HK-2 (cell line): Measurements from ENCODE around the gene ACTRT2.

Source experiments
- DNase-seq: peaks from one replicate; pipeline ENCODE4 v3.0.0-alpha.2; 2018; ENCODE audit not compliant: unreplicated experiment

ACTRT2 gene

DNA sequence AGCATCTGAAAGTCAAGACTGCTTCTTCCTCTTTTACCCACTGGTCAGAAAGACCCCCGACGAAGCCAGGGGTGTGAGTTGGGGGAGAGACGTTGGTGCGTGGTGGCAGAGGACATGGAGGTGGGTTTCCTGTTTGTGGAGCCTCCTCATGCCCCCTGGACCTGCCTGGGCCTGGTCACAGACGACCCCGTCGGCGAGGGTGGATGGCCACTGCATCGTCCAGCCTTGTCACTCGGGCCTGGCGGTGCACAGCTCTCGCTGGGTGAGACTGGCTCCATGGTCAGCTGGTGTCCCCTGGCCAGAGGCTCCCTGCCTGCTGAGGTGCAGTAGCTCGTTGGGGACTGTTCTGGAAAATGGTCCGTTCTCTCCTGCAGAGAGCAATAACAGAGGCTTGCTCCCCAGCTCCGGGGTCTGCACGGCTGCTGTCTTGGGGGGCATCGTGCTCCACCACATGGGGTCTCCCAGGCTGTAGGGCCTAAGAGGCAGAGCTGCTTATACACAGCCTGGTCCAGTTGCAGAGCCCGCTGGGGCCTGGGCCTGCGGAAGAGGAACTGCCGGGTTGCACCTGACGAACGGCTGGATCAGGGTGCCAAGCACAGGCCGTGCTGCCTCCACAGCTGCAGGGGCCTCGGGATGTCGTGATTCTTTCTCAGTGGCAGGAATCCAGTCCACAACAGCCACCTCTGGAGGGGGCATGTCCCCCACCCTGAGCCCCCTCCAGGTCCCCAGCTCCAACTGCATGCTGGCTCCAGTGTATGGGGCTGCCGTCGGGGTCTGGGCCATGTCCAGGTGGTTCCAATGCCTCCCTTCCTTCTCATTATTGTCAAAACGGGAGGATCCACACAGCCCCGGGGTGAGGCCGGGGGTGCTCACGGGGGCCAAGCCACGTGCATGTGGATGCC, 18.0 kb upstream of the ACTRT2 start:
- DNase-seq = no peak

- DNase-seq = no peak
These were observed 17.4 kb upstream of the ACTRT2 start for GRCh38 chr1:3003941-3004270.

GRCh38 chr1:3004285-3005205, 16.7 kb upstream of the ACTRT2 start:
- no peak for DNase-seq

GRCh38 chr1:3005771-3006170, 15.5 kb upstream of the ACTRT2 start:
- no peak for DNase-seq

- DNase-seq = no peak
These were observed 13.7 kb upstream of the ACTRT2 start for GRCh38 chr1:3007298-3008147.

GRCh38 chr1:3009021-3009420, 12.2 kb upstream of the ACTRT2 start:
- no peak for DNase-seq

- DNase-seq = no peak
These were observed 11.7 kb upstream of the ACTRT2 start for GRCh38 chr1:3009556-3009955.

GRCh38 chr1:3011127-3011526, 10.1 kb upstream of the ACTRT2 start:
- no peak for DNase-seq

GRCh38 chr1:3011631-3012455, 9.4 kb upstream of the ACTRT2 start:
- no peak for DNase-seq

GRCh38 chr1:3012456-3013291, 8.6 kb upstream of the ACTRT2 start:
- no peak for DNase-seq

DNA sequence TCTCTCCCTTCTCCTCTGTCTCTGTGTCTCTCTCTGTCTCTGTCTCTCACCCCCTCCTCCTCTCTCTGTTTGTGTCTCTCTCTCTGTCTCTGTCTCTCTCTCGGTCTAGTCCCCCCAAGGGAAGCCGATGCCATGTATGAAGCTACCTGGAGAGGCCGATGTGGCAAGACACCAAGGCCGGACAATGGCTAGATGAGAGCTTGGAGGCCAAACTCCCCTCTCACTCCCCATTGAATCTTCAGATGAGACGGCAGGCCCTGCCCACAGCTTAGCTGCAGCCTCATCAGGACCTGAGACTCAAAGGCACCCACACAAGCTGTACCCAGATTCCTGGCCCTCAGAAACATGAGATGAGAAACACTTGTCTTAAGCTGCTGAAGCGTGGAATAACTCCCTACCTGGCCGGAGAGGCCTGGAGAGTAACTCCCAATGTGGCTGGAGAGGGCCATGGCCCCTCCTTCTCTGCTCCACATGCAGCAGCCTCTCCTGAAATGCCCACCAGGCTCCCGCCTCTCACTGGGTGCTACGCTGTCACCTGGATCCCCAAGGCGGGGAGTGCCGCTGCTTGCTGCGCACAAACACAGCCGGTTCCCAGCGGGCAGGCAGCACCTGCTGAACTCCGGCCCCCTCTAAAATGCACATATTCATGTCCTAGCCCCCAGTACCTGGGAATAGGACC, 7.8 kb upstream of the ACTRT2 start:
- DNase-seq = no peak

- DNase-seq = no peak
These were observed 7.2 kb upstream of the ACTRT2 start for GRCh38 chr1:3014050-3014440.

DNA sequence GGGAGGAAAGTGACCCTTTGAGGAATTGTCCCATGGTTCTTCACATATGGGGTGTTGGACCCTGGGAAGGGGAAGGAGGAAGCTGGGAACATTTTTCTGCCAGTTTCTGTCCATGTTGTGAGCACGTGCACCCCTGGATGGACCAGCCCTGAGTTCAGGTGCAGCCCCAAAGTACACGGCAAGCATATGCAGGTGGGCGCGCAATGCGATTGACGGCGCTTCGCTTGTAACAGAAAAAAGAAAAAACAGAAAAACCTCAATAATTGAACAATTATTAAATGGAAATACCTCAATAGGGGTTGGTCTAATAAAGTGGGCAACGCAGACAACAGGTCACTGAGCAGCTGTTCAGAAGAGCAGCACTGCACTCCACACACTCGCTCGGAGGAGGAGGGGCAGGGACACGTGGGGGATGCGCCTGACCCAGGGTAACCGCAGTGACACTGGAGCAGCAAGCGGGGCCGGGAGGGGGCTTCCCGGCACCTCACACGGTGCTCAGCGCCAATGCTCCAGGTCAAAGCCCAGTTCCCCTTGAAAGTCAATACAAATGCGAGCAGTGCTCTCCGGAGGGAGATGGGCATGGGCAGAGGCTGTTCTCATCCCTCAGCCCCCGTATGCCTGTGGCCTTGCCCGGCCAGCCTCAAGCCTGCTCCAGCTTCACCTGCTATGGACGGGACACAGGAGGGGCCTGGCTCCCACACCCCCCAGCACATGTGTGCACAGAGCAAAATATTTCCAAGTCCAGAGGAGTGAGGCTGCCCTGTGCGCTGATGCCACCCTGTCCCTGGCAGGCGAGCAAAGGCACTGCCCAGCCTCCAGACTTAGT, 6.6 kb upstream of the ACTRT2 start:
- no peak for DNase-seq

- DNase-seq = no peak
These were observed 6.0 kb upstream of the ACTRT2 start for GRCh38 chr1:3015269-3015635.

DNA sequence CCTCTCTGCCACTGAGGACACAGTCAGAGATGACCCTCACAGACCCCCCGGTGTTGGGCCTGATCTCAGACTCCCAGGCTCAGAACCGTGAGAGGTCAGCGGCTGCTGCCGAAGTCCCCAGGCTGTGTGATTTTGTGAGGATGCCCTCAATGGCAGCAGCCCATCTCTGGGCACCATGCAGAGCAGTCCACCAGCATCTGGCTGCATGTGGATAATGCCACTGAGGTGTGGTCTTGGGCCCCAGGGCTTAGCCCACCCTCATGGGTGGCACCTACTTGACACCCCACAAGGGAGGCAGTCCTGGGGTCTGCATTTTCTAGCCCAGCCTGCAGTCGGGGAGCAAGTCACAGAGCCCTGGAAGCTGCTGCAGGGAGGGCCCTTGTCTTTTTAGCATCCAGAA, 5.5 kb upstream of the ACTRT2 start:
- DNase-seq = no peak

DNA sequence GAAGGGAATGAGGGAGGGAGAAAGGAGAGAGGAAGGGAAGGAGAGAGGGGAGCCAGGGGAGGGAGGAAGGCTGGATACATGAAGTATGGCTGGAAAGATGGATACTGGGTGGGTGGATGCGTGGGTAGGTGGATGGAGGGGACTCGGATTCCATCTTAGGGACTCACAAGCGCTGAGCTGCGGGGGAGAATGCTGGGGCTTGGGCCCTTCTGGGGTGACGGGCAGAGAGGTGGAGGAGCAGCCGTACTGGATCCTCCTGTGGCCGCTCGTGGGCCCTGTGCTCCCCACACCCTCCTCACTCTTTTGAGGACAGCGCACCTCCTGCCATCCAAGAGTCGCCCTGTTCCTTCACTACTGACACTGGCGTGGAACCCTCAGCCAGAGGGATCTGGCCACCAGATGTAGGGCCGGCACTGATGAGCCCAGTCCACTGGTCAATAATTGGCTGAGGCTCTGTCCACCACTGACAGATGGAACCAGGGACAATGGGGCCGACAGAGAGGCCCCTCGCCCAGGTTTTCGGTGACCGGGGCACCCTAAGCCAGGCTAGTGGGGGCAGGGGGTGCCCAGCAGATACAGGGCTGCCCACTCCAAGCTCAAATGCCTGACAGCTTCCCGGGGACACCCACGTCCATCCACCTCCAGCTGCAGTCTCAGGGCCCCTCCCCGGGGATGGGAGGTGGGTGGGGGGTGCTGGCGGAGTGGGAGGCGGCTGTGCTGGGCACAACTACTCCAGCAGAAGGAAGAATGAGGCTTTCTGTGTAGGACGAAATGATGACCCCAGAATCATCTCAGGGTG, 4.4 kb upstream of the ACTRT2 start:
- DNase-seq = no peak

DNA sequence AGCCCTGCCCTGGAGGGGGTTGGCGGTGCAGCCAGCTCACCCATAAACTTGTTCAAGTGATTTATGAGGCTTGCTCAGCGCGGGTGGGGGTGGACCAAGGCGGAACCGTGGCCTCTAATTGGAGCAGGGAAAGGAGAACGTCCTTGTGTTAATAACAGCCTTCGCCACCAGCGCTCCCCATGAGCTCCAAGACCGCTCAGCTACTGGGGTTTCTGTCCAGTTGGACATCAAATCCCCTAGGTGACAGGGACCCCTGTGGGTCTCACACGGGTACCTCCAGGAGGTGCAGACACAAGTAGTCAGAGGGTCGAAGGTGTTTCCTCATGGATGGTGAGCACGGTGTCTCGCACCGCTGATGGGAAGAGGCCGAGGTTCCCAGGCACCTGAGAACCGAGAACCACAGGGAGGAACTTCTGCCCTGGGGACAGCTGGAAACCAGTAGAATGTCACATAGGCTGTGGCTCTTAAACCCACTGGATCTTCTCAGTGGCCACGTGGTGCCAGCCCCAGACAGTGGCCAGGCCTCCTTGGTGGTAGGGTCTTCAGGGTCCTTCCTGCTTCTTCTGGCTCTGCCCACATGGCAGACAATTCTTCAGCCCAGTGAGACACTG, 3.7 kb upstream of the ACTRT2 start:
- DNase-seq = no peak
